Measurements from ENCODE around the gene GALNT10.

GALNT10 gene

GRCh38 chr5:154388842-154389241 is 198.3 kb downstream of the GALNT10 start:
- no peak for DNase-seq

- DNase-seq, result no peak
Measured at GRCh38 chr5:154390096-154390495, 199.6 kb downstream of the GALNT10 start.

GRCh38 chr5:154390746-154391359 is 200.3 kb downstream of the GALNT10 start:
- no peak for DNase-seq

- DNase-seq, result no peak
Measured at GRCh38 chr5:154391788-154392187, 201.3 kb downstream of the GALNT10 start.

- no peak for DNase-seq
Measured at GRCh38 chr5:154393850-154394249, 203.3 kb downstream of the GALNT10 start.

- no peak for DNase-seq
Measured at GRCh38 chr5:154394307-154394706, 203.8 kb downstream of the GALNT10 start.

- DNase-seq, result no peak
Measured at GRCh38 chr5:154395407-154396106, 205.0 kb downstream of the GALNT10 start.

- no peak for DNase-seq
Measured at GRCh38 chr5:154396128-154396527, 205.6 kb downstream of the GALNT10 start.

- DNase-seq, result no peak
Measured at GRCh38 chr5:154397652-154398406, 207.3 kb downstream of the GALNT10 start.

GRCh38 chr5:154400678-154401077 is 210.1 kb downstream of the GALNT10 start:
- DNase-seq, result no peak

- DNase-seq, result no peak
Measured at GRCh38 chr5:154401355-154401754, 210.8 kb downstream of the GALNT10 start.

GRCh38 chr5:154401931-154402330 is 211.4 kb downstream of the GALNT10 start:
- no peak for DNase-seq

- no peak for DNase-seq
Measured at GRCh38 chr5:154402611-154403010, 212.1 kb downstream of the GALNT10 start.

GRCh38 chr5:154403234-154403633 is 212.7 kb downstream of the GALNT10 start:
- no peak for DNase-seq

GRCh38 chr5:154403776-154404387 is 213.3 kb downstream of the GALNT10 start:
- no peak for DNase-seq

GRCh38 chr5:154405078-154405792 is 214.7 kb downstream of the GALNT10 start:
- no peak for DNase-seq

GRCh38 chr5:154406231-154406630 is 215.7 kb downstream of the GALNT10 start:
- no peak for DNase-seq

- DNase-seq, result no peak
Measured at GRCh38 chr5:154406826-154407225, 216.3 kb downstream of the GALNT10 start.

GRCh38 chr5:154408811-154409210 is 218.3 kb downstream of the GALNT10 start:
- no peak for DNase-seq

- no peak for DNase-seq
Measured at GRCh38 chr5:154409230-154409840, 218.8 kb downstream of the GALNT10 start.

GRCh38 chr5:154410008-154410407 is 219.5 kb downstream of the GALNT10 start:
- no peak for DNase-seq

GRCh38 chr5:154410786-154411185 is 220.3 kb downstream of the GALNT10 start:
- no peak for DNase-seq
